HG03558 (cell line): ENCODE results near the gene VLDLR.
A peak's percentile ranks its signal among the peaks of the same experiment; 100 is the strongest.

Experiments
- ATAC-seq: cut with Tn5 transposase; IDR thresholded peaks from one replicate; pipeline ENCODE4 v1.9.1; 2021; ENCODE audit warnings: moderate number of reproducible peaks; ENCODE audit not compliant: unreplicated experiment; ENCODE audit errors: extremely low read depth

Gene VLDLR

DNA sequence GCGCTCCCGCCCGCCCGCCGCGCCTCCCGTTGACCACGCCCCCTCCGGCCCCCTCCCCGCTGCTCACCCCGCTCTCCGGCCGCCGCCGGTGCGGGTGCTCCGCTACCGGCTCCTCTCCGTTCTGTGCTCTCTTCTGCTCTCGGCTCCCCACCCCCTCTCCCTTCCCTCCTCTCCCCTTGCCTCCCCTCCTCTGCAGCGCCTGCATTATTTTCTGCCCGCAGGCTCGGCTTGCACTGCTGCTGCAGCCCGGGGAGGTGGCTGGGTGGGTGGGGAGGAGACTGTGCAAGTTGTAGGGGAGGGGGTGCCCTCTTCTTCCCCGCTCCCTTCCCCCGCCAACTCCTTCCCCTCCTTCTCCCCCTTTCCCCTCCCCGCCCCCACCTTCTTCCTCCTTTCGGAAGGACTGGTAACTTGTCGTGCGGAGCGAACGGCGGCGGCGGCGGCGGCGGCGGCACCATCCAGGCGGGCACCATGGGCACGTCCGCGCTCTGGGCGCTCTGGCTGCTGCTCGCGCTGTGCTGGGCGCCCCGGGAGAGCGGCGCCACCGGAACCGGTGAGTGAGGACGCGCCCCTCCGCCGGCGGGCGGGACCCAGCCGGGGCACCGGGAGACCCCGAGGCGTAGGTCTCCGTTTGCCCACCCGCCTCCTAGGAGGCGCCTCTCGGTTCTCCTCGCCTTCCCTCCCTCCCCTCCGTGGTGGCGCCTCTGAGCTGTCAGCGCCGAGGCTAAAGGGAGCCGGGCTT, at the start of gene VLDLR:
Gene VLDLR (plus strand): TSS at position 66 of the 739 bp plus-strand sequence. CDS start 403 bp downstream, at position 469.
- ATAC-seq: no peak

DNA sequence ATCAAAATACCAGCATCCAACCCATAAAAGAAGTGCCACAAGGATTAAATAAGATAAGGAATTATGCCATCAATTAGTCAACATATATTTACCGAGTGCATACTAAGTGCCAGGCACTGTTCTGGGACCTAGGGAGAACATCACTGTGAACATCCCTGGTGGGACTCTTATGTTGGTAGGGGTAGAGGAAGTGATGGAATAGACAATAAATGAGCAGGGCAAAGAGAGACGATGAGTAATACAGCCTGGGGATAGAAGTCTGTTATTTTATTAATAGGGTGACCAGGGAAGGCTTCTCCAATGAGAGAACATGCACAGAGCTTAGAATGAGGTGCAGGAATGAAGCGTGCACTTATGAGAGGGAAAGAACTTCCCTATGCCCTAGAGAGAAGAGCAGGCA, 47.4 kb upstream of the VLDLR start:
- no peak for ATAC-seq

DNA sequence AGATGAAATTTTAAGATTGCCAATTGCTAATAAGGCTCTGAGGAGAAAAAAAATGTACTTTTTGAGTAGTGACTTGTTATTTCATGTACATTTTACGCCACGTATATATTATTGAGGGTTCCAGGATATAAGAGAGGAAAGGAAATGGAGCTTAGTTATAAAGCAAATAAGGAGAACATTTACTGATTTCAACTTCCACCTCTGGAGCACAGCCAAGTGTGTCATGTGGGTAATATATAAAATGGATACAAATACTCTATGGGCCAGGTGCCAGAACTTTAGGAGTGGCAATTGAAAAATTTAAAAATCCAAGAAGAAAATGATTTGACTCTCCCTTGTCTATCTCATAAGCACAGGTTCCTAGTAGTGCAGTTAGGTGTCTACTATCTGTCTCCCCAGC, 45.0 kb upstream of the VLDLR start:
- ATAC-seq: no peak

DNA sequence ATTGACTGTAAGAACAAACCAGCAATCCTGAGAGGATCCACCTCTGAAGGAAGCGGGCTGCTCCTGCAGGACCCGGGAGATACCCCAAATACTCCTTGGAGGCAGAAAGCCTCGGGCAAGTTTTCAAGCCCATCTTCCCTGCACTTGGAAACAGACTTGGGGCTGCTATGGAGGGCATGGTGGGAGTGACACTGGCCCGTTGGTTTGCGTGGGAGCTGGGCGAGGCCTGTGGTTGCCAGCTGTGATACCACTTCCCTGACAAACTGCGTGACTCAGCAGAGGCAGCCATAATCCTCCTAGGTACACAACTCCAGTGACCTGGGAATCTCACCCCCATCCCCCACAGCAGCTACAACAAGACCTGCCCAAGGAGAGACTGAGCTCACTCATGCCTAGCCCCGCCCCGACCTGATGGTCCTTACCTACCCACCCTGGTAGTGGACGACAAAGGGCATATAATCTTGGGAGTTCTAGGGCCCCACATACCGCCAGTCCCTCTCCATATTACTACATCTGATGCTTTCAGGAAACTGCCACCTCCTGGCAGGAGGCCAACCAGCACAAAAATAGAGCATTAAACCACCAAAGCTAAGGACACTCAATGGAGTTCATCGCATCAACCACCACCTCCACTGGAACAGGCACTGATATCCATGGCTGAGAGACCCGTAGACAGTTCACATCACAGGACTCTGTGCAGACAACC, 38.1 kb upstream of the VLDLR start:
- no peak for ATAC-seq

DNA sequence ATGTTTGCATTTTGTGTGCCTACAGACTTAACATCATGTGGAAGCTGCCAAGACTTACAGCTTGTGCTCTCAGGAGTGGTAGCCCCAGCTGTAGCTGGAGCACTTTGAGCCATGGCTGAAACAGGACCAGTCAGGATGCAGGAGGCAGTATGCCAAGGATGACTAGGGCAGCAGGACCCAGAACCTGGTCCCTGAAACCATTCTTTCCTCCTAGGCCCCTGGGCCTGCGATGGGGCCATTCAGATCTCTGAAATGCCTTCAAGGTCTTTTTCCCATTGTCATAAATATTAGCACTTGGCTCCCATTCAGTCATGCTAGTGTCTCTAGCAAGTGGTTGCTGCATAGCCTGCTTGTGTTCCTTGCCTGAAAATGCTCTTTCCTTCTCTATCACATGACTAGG, 29.6 kb upstream of the VLDLR start:
- ATAC-seq: no peak

DNA sequence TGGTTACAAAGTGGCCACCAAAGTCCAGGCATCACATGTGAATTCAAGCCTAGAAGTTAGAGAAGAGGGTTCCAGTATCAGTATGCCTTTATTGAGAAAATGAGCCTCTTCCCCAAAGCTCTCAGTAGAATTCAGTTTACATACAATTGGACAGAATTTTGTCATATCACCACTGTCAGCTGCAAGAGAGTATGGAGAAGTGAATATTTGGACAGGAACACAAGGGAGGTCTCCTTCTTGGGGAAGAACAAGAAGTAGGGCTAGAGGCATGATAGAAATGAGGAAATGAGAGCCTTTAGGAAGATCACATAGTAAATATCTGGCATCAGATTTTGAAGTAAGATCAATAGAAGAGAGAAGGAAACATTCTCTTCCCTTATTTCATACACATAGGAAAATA, 27.8 kb upstream of the VLDLR start:
- ATAC-seq: no peak

DNA sequence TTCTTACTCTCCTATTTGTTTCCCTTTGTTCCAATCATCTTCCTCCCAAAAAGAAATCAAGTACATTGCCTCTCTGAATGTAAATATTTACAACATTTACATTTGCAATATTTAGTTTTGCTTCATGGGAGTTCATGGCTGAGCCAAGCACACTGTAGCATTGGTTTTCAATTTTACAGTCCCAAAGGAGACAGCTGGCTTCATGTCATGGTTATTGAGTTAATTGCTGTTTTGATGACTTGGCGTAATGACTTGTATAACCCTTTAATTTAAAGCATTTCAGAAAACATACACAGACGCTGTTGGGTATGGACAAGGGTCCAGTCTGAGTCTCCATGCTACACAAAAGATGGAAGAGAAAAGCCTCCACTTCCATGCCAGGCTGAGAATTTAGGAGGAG, 25.6 kb upstream of the VLDLR start:
- ATAC-seq: no peak

DNA sequence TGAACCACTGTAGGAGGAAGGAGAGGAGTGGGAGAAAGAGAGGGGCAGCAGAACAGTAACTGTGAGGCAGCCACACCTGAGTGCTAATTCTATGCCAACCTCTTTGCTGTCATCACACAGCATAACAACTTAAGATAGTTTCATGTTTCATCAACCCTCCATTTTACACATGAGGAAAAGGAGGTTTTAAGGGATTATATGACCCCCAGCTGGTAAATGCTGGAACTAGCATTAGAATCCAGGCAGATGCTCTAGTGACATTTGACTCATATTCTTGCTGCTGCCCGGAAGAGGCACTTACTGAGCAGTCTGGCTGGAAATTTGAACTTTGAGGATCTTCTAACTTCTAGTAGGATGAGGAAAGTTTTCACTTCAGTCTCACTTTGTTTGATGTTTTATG, 24.1 kb upstream of the VLDLR start:
- no peak for ATAC-seq

DNA sequence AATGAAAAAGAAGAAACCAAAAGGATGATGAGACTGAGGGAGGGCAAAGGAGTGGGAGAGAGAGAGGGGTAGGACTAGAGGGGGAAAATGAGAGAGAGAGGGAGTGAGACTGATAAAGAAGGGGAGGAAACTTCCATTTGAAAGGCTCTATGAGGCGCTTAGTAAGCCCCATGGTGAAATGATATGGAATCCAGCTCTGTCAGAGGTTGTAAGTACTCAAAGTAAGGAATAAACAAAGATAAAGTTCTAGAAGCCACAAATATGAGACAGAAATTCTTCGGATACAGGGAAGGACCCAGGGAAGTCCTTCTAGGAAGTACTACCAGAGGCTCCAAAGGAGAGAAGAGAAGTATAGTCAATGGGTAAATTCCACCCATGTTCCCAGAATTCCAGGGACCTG, 21.7 kb upstream of the VLDLR start:
- no peak for ATAC-seq

DNA sequence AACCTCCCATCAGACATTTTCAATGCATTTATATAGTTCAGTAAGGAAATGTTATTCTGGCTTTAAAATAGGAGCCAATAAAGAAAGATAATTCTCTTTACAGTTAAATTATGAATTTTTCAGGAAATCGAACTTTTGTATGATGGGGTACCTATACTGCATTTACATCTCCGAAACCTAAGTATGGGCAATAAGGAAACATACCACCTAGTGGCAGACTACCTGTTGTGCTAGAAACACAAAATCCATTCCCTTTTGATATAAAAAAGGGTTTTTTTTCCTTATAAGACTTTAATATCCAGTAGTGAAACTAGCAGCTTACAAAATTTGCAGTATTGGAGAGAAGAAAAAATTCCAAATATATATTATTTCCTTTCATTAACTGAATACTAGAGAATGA, 21.3 kb upstream of the VLDLR start:
- ATAC-seq: no peak

DNA sequence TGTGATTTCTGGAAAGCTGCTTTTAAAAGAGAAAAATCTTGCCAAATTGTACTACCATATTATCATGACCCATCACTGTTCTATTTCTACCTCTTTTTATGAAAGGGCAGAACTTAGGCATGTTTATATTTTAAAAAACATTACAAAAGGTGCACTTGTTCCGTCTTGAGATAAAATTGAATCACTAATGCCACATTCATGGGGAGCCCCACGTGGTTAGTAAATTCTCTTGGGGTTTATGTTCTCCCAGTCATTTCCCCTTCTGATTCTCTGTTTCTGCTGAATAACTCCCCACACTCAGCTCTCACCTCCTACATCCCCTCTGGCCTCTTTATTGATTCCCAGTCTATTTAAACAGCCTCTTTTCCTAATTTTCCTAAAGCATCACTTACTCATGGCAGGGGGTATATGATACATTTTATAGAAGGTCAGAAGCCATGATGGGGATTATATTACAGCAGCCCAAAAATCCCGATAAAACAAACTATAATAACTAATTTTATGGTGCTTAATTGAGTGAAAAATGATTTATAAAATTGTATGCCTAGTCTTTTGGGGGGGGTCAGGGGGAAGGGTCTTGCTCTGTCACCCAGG, 19.7 kb upstream of the VLDLR start:
- ATAC-seq: no peak

DNA sequence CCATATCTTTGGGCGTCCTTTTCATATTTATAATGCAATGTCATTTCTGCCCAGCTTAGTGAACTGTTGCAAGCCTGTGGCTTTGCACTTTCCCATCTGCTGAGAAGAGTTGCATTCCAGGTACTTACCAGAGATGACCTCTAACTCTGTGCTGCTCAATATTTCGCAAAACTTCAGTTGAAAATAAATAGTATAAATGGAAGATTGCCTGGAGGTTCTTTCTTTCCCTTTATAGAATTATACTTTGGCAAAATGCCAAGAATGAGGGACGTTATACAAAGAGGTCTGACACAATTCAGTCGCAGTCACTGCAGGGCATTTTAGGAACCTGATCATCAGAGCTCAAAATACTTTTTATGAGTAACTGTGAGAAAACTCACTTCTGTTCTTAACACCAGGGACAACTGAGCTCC, 18.9 kb upstream of the VLDLR start:
- ATAC-seq: peak; percentile 80

DNA sequence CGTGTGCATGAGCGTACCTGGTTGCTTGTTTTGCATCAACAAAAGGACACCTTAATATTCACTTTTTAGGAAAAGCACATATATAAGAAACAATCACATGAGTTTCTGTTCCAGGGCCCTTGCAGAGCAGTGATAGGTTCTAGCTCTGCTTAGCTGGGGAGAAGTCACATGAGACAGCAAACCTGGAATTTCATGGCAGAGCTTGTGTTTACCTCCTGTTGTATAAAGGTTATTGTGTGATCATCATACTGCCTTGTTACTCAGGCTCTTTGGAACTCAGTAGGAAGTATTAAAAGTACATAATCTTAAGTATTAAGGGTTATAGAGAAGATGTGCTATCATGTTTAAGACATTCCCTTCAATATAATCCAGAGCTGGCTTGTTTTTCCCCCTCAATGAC, 18.0 kb upstream of the VLDLR start:
- no peak for ATAC-seq

DNA sequence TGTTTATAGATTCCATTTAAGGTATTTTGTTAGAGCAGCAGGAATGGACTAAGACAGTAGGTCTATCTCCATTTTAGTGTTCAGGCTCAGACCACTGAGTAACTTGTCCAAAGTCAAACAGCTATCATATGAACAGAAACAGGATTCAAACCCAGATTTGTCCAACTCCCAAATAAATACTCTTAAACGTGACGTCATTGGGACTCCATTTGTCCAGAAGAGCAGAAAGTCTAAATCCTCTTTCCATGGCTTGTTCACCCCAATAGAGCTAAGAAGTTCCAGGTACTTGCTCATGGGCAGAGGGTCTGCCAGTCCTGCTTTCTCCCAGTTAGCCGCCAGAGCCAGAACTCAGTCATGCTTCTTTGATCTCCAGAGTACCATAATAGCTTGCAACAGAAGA, 16.3 kb upstream of the VLDLR start:
- ATAC-seq: no peak

DNA sequence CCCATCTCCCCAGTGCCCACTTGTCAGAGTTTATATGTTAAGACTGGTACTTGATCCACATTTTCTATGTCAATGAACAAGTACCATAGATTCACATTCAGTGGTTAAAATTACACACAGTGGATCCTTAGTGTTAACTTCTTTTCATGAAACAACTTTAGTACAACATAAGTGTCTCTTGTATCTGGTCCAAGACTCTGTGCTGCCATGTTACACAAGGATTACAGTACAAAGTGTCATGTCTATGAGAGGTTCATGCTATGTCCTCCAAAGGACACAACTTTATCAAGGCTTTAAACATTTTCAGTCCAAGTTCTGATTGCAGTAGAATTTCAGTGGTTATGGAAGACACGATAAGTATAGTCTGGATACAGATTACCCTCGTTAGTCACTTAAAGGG, 13.3 kb upstream of the VLDLR start:
- ATAC-seq: no peak

DNA sequence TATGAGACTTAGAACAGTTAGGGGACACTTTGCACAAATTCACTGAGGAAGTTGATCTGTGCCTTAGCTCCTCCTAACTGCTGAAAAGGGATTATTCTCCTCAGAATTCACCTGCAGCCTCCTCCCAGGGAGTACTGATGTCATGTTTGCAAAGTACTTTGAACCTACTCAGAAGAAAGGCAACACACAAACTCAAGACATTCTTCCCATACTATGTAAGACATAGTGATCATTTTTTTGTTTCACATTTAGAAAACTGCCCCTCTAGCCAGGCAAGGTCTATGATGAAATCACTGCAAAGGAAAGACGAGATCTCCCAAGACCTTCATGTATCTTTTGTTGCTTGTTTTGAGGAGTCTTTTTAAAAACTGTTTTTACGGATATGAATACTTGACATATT, 10.6 kb upstream of the VLDLR start:
- ATAC-seq: no peak

DNA sequence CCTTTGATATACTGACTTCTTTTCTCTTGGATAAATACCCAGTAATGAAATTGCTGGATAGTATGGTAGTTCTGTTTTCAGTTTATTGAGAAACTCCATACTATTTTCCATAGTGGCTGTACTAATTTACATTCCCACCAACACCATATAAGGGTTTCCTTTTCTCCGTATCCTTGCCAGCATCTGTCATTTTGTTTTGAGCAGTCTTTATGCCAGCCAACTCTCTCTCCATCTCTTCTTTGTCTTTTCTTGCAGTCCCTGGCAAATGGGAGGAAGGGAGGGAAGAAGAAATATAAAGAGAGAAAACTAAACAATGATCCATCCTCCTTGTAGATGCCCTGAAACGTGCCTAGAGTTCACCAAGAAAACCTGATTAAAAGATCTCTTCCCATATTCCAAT, 9.6 kb upstream of the VLDLR start:
- no peak for ATAC-seq

DNA sequence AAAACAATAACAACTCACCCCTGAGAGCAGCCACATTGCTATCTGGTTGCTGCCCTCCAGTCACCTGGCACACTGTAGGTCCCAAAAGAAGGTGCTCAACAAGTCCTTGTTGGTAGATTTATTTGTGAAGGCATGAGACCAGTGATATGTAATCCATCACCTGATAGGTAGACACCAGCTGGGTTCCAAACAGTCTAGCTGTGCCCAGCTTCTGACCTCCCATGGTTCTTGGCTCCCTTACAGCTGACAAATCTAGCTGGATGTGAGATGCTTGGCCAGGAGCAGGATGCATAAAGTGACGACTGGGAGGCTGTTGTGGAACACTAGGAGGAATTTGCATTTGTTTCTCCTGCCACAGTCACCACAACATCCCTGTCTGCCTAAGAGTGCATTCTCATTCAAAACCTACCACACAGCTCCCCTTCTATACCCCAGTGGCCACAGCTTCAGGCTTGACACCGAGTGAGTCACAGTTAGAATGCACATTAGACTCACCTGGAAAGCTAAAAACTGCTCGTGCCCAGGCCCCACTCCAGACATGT, 7.8 kb upstream of the VLDLR start:
- ATAC-seq: no peak

DNA sequence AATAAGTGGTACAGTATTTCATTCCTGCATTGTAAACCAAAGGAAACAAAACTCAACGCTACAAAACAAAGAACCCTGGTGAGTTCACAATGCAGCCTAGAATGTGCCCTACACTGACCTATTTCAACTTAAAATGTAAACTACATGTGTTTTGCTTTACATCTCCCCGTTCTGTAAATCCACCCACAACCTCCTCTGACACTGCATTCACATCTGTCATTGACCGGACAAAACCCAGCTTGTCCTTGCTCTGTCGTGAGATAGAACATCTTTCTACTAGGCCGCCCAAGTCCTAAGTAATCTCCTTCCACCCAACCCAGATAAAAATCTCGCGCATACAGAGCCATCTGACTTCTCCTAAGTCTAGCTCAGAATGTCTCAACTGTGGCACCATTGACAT, 6.1 kb upstream of the VLDLR start:
- no peak for ATAC-seq

DNA sequence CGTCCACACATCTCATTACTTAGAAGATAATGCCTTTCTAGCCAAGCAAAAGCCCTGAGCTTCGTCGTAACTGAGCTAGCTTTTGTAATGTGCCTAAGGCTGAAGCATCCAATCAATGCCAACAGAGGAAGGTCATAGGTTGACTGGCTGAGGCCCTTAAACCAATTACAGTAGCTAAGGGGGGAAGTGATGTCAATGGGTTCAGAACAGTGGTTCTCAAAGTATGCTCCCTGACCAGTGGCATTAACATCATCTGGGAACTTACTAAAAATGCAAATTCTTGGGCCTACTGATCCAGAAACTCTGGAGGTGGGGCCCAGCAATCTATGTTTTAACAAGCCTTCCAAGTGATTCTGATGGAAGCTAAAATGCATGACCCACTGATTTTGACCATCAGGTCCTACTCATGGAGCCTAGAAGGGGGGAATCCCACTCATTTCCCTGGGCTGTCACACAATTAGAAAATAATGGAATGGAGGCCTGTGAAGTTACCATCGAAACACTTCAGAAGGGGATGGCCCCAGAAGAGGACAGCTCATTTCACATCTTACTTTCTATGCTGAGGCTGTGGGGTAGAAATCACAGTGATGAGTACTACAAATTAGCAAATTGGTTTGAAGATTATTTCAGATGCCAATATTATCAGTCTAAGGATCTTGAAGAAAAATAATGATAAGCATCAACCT, 4.8 kb upstream of the VLDLR start:
- ATAC-seq: no peak

DNA sequence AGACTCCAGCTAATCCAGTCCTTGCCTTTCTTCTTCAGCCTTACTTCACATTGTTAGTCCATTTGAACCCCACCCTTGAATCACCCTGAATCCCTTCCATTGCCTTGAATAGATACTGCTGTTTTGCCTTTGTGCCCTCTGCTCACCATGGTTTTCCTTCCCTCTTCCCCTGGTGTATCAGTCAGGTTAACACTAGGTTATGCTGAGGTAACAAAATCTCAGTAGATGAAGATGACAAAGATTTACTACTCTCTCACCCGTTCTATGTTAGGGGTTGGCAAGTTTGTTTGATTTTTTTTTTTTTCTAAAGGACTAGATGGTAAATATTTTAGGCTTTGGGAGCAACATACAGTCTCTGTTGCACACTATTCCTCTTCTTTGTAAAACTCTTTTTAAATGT, 3.3 kb upstream of the VLDLR start:
- no peak for ATAC-seq
